Measurements from ENCODE around the gene MRPS7. TPM values are rescaled to one million over a fixed set of nuclear protein-coding genes. Genes with fewer than 3 reads are reported as not detected.

Gene MRPS7
- total and polyA plus RNA-seq, 2 donors (not counting 3 experiments of a cell fraction or from before 2014, with no cell fraction given): 79.8 to 82.8 TPM

DNA sequence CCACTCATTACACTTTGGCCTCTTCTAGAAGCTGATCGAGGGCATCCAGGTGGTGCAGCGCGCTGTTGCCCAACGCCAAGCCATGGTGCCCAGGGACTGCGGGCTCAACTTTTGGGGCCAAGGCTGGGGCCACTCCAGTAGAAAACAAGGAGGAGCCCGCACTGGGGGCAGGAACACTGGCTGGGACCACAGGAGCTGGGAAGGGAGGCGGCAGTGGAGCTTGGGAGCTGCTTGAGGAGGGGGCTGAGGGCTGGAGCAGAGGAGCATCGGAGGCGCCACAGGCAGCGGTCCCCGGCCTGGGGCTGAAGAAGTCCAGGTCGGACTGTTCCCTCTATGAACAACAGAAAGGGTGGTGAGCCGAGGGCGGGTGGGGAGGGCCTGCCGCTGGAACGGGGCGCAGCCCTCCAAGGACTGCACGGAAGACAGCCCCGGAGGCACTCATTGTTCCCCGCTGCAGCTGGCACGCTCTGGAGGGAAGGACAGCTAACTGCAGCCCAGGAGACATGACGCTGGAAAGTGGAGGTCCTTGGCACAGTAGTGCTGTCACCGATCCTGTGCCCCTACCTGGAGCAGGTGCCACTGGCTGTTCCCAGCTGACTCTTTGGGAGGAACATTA lies 21.8 kb upstream of the MRPS7 start:
- Histone ChIP-seq H3K4me1 (ENCODE audit: control insufficient read depth, extremely low read depth, insufficient read depth, low read length) (no peaks in the 10 kb centered on the region), H3K27ac (ENCODE audit: insufficient read depth, low read depth, low read length) (no peak overlapping the region), H3K9ac (replicated peaks; ENCODE audit: extremely low read depth, insufficient read depth, low read length) (no peak overlapping the region), H3K27me3 (ENCODE audit: control insufficient read depth in 2 of 2, insufficient read depth in 2 of 2, low read length in 2 of 2) (no peaks in the 10 kb centered on the region), H2AFZ (ENCODE audit: low read depth, low read length) (no peak overlapping the region), H3K4me2 (ENCODE audit: insufficient read depth, low read length) (no peak overlapping the region), H3K36me3 (ENCODE audit: control insufficient read depth in 2 of 2, extremely low read depth in 1 of 2, insufficient read depth in 2 of 2, low read length in 2 of 2) (peaks cover 8 to 58% of the 10 kb centered on the region in 2 experiments), H3K9me1 (replicated peaks; ENCODE audit: control insufficient read depth, extremely low read depth, insufficient read depth, low read length) (no peaks in the 10 kb centered on the region), H4K20me1 (replicated peaks; ENCODE audit: control insufficient read depth, extremely low read depth, insufficient read depth, low read length) (no peaks in the 10 kb centered on the region), H3K4me3 (replicated peaks in 1 of 3; ENCODE audit: insufficient read depth in 1 of 3, low read depth in 1 of 3, low read length in 3 of 3) (no peak overlapping the region), H3K9me3 (replicated peaks; ENCODE audit: control insufficient read depth, insufficient read depth, low read length) (no peaks in the 10 kb centered on the region), H3K79me2 (ENCODE audit: control insufficient read depth, insufficient read depth, low read length) (no peaks in the 10 kb centered on the region)
- no TSS peak for BruUV-seq (replicated peaks)
- no peak for FAIRE-seq
- TF ChIP-seq POLR2A (IDR thresholded peaks at IDR 0.05; ENCODE audit: low read depth, low read length) (no peak), CTCF (IDR thresholded peaks at IDR 0.05; ENCODE audit: extremely low read depth in 1 of 2, insufficient read depth in 1 of 2, low read depth in 1 of 2, low read length in 2 of 2) (no peak), MYC (IDR thresholded peaks at IDR 0.05; ENCODE audit: low read depth, low read length) (no peak), FOS (IDR thresholded peaks at IDR 0.05; ENCODE audit: borderline replicate concordance, insufficient read depth, low read length) (no peak), EZH2 (IDR thresholded peaks at IDR 0.05; ENCODE audit: borderline replicate concordance, low read depth, low read length, severe bottlenecking) (no peak), GATA2 (IDR thresholded peaks at IDR 0.05; ENCODE audit: insufficient read depth, insufficient read length, low read depth, low read length) (no peak), POLR2AphosphoS5 (IDR thresholded peaks at IDR 0.05; ENCODE audit: insufficient read depth, low read depth, low read length) (no peak), JUN (IDR thresholded peaks at IDR 0.05; ENCODE audit: borderline replicate concordance, insufficient read depth, insufficient read length, low read depth) (no peak)
- TF ChIP-seq, protein P1, sequence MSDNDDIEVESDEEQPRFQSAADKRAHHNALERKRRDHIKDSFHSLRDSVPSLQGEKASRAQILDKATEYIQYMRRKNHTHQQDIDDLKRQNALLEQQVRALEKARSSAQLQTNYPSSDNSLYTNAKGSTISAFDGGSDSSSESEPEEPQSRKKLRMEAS (IDR thresholded peaks at IDR 0.05; ENCODE audit: insufficient read depth, insufficient read length): no peak
- CTCF ChIA-PET: interaction anchor here (0.6 to 7.6 kb wide), 25 partner anchors 8 to 278 kb away, joined by 3 to 91 read pairs (median 4); partner anchors contain the start of genes GGA3, MIF4GD, MRPS7 and SLC25A19
- POLR2A ChIA-PET: interaction anchor here (1.3 to 1.6 kb wide), 2 partner anchors 21 to 31 kb away, joined by 4 to 5 read pairs; partner anchors contain the start of genes GGA3 and MIF4GD
- dilution Hi-C loops (cut with MboI; ENCODE audit: extremely low pct_ligation_motif_present, low sequenced_read_pairs): no loop called here
- intact Hi-C loops (cut with micrococcal nuclease): loop anchor here (1.0 to 2.0 kb wide), 4 partner anchors 21 to 172 kb away; partner anchors contain the start of genes GGA3, GRB2, MIF4GD and MRPS7
- no peak for DNase-seq (ENCODE audit: low read depth, low spot score)

All from endothelial cell of umbilical vein (primary cell).